IPS-15b (cell line): ENCODE data around the gene RHBDD3.
"Not testable (repeated sequence)": the region's sequence is repeated elsewhere in the genome, so short reads cannot be mapped to it uniquely, and the experiment has no call there.

ENCODE experiments used
- H3K27me3 ChIP-seq: one replicate; pipeline ENCODE4 v1.6.1; 2013; ENCODE audit warnings: low read length; ENCODE audit not compliant: control insufficient read depth, insufficient read depth
- H3K36me3 ChIP-seq: one replicate; pipeline ENCODE4 v1.6.1; 2013; ENCODE audit warnings: low read length; ENCODE audit not compliant: control insufficient read depth, insufficient read depth
- H3K4me1 ChIP-seq: one replicate; pipeline ENCODE4 v1.6.1; 2013; ENCODE audit warnings: mild to moderate bottlenecking, low read length; ENCODE audit not compliant: control insufficient read depth, insufficient read depth
- H3K4me3 ChIP-seq: one replicate; pipeline ENCODE4 v1.5.1; 2013; ENCODE audit warnings: low read depth, low read length
- H3K9ac ChIP-seq: one replicate; pipeline ENCODE4 v1.6.1; 2013; ENCODE audit warnings: low read depth, mild to moderate bottlenecking, low read length
- H3K9me3 ChIP-seq: one replicate; pipeline ENCODE4 v1.6.1; 2013; ENCODE audit warnings: mild to moderate bottlenecking, low read length; ENCODE audit not compliant: control insufficient read depth, insufficient read depth

RHBDD3 gene

GRCh38 chr22:29230972-29231875 is 36.6 kb downstream of the RHBDD3 start:
- H3K9ac ChIP-seq, result no peak overlapping the region
- no peak overlapping the region for H3K4me3 ChIP-seq
- H3K27me3 ChIP-seq, result no peaks in the 10 kb centered on the region
- H3K36me3 ChIP-seq, result no peaks in the 10 kb centered on the region
- no peaks in the 10 kb centered on the region for H3K9me3 ChIP-seq
- no peaks in the 10 kb centered on the region for H3K4me1 ChIP-seq

- H3K4me3 ChIP-seq, result no peak overlapping the region
- H3K9ac ChIP-seq, result no peak overlapping the region
- H3K27me3 ChIP-seq, result no peaks in the 10 kb centered on the region
- H3K4me1 ChIP-seq, result no peaks in the 10 kb centered on the region
- H3K9me3 ChIP-seq, result no peaks in the 10 kb centered on the region
- no peaks in the 10 kb centered on the region for H3K36me3 ChIP-seq
These were observed 41.3 kb downstream of the RHBDD3 start for GRCh38 chr22:29226351-29226981.

GRCh38 chr22:29225422-29226090 is 42.2 kb downstream of the RHBDD3 start:
- no peak overlapping the region for H3K9ac ChIP-seq
- H3K9me3 ChIP-seq, result no peaks in the 10 kb centered on the region
- peaks cover 2% of the 10 kb centered on the region for H3K4me1 ChIP-seq
- no peaks in the 10 kb centered on the region for H3K36me3 ChIP-seq
- no peak overlapping the region for H3K4me3 ChIP-seq
- H3K27me3 ChIP-seq, result no peaks in the 10 kb centered on the region

GRCh38 chr22:29224859-29225410 is 42.8 kb downstream of the RHBDD3 start:
- Histone ChIP-seq H3K27me3 (no peaks in the 10 kb centered on the region), H3K9me3 (no peaks in the 10 kb centered on the region), H3K4me1 (peaks cover 6% of the 10 kb centered on the region), H3K4me3 (no peak overlapping the region), H3K36me3 (no peaks in the 10 kb centered on the region), H3K9ac (no peak overlapping the region)

- Histone ChIP-seq H3K9me3 (no peaks in the 10 kb centered on the region), H3K36me3 (no peaks in the 10 kb centered on the region), H3K4me3 (no peak overlapping the region), H3K4me1 (peaks cover 6% of the 10 kb centered on the region), H3K27me3 (no peaks in the 10 kb centered on the region), H3K9ac (no peak overlapping the region)
These were observed 43.5 kb downstream of the RHBDD3 start for GRCh38 chr22:29224121-29224858.

- Histone ChIP-seq H3K4me1 (peaks cover 6% of the 10 kb centered on the region), H3K4me3 (no peak overlapping the region), H3K27me3 (no peaks in the 10 kb centered on the region), H3K9me3 (no peaks in the 10 kb centered on the region), H3K9ac (no peak overlapping the region), H3K36me3 (no peaks in the 10 kb centered on the region)
These were observed 47.7 kb downstream of the RHBDD3 start for GRCh38 chr22:29219881-29220670.

- H3K36me3 ChIP-seq, H3K9ac ChIP-seq, H3K9me3 ChIP-seq, H3K4me3 ChIP-seq, H3K27me3 ChIP-seq, H3K4me1 ChIP-seq: not testable (repeated sequence)
These were observed 48.4 kb downstream of the RHBDD3 start for GRCh38 chr22:29219409-29219782.

GRCh38 chr22:29218758-29219408 is 48.9 kb downstream of the RHBDD3 start:
- Histone ChIP-seq H3K27me3 (no peaks in the 10 kb centered on the region), H3K9me3 (no peaks in the 10 kb centered on the region), H3K36me3 (no peaks in the 10 kb centered on the region), H3K9ac (no peak overlapping the region), H3K4me1 (peaks cover 6% of the 10 kb centered on the region), H3K4me3 (no peak overlapping the region)

GRCh38 chr22:29217827-29218757 is 49.7 kb downstream of the RHBDD3 start:
- no peak overlapping the region for H3K4me3 ChIP-seq
- no peak overlapping the region for H3K9ac ChIP-seq
- H3K9me3 ChIP-seq, result no peaks in the 10 kb centered on the region
- H3K36me3 ChIP-seq, result no peaks in the 10 kb centered on the region
- H3K4me1 ChIP-seq, result peaks cover 6% of the 10 kb centered on the region
- no peaks in the 10 kb centered on the region for H3K27me3 ChIP-seq
